AG09319 (cell line): ENCODE measurements around the gene KIAA1549.
"Not testable (repeated sequence)": the region's sequence is repeated elsewhere in the genome, so short reads cannot be mapped to it uniquely, and the experiment has no call there.

ENCODE experiments used
- DNase-seq: peaks from one replicate; pipeline ENCODE4 v3.0.0-alpha.2; 2010; ENCODE audit warnings: low read depth; ENCODE audit errors: extremely low read depth
- TF ChIP-seq, protein P1 (sequence below): IDR thresholded peaks from 2 replicates; pipeline ENCODE4 v1.5.1; 2011; ENCODE audit warnings: low read depth, mild to moderate bottlenecking, inconsistent platforms, low read length, moderate library complexity

Gene KIAA1549

GRCh38 chr7:138980563-138981291 lies 462 bp downstream of the KIAA1549 start:
- TF ChIP-seq, protein P1, sequence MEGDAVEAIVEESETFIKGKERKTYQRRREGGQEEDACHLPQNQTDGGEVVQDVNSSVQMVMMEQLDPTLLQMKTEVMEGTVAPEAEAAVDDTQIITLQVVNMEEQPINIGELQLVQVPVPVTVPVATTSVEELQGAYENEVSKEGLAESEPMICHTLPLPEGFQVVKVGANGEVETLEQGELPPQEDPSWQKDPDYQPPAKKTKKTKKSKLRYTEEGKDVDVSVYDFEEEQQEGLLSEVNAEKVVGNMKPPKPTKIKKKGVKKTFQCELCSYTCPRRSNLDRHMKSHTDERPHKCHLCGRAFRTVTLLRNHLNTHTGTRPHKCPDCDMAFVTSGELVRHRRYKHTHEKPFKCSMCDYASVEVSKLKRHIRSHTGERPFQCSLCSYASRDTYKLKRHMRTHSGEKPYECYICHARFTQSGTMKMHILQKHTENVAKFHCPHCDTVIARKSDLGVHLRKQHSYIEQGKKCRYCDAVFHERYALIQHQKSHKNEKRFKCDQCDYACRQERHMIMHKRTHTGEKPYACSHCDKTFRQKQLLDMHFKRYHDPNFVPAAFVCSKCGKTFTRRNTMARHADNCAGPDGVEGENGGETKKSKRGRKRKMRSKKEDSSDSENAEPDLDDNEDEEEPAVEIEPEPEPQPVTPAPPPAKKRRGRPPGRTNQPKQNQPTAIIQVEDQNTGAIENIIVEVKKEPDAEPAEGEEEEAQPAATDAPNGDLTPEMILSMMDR = no peak
- DNase-seq = no peak

- TF ChIP-seq, protein P1 = no peak
- no peak for DNase-seq
Observed at GRCh38 chr7:138979988-138980562, 1.1 kb downstream of the KIAA1549 start.

DNA sequence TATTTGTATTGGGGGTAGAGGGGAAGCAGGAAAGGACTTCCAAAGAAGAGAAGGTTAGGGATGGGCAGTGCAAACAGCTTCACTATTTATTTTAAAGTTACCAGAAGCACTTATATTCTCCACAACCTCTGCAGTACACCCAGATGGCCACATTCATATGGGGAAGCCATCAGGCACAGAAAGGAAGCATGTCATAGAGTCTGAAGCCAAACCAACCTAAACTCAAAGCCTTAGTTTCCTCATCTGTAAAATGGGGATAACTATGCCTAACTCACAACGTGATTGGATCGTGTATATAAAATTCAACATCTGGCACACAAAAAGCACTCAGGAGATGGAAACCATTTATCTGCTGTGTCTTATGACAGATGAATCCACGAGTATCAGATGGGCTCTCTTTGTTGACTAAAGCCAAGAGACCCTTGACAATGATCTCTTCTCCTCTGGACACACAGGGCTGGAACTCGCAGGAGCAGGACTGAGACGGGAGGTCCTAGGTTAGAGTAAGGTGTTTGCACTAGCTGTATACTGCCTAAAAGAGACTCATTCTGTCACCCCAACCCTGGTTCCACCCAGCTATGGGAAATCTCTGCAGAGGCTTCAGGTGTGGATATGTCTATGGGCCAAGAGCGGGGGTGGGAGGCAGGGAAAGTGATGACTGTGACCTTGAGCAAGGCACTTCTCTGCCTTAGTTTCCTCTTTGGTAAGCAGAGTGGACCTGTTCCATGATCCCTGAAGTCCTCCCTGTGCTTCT lies 1.8 kb downstream of the KIAA1549 start:
- TF ChIP-seq, protein P1 = no peak

DNA sequence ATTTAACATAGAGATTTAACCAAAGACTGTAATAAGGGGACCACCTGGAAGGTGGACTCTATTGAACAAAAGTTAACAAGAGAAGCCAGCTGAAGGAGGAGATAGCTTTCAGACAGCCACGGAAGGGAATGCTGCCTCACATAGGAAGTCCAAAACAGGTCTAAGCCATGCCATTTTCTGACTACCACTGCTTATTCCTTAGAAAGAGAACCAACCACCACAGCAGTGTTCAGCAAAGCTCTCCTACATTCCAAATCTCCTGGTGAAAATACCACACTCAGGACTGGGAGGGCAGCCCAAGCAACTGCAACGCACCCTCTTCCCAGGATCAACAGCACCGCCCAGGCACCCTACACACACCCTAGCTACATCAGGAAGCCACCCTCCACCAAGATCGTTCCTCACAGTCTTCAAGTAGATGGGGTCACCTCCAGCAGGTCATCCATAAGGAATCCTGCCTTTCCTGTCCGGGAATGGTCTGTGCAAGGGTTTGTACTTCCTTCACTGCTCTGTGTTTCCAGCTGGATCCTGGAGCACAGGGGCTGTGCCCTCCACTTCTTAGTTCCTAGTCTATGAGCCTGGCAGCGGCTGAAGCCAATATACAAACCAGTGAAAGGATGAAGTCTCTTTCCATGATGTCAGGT lies 2.5 kb downstream of the KIAA1549 start:
- no peak for DNase-seq
- TF ChIP-seq, protein P1 = no peak

More for the DNA sequence above, 1.8 kb downstream of the KIAA1549 start:
- DNase-seq = no peak

- DNase-seq = not testable (repeated sequence)
Observed at GRCh38 chr7:138976161-138976560, 5.0 kb downstream of the KIAA1549 start.

DNA sequence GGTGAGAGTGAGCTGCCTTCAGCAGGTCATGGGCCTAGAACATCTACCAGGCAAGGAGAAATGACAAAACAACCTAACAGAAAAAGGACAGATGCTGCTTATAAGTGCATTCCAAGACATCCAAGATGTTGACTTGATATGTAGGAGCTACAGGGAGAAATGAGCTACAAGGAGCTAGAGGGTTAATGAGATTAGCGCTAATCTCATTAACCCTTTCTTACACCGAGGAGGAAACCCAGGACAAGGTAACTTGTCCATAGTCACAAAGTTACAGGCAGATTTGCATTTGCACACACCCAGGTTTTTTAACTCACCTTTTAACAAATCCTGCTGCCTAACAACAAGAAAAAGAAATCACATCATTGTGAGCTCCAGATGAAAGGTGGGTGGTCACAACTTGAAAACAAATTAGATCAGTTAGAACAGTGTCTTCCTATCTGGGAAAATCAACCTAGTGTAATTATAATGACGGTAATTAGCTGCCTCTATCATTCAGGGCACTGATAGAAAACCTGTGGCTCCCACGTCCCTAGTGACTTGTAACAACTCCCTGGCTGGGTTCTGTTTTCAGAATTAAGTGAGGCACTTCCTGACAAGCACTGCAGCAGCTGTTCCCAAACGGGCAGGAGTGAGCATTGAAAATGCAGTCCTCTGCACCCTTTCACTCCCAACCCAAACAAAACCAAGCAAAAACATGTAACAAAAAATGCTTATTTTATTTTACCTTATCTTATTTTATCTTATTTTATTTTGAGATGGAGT lies 5.7 kb downstream of the KIAA1549 start:
- DNase-seq = no peak
- TF ChIP-seq, protein P1 = no peak

- DNase-seq = no peak
- TF ChIP-seq, protein P1 = no peak
Observed at GRCh38 chr7:138974675-138975292, 6.4 kb downstream of the KIAA1549 start.
